PC-9 (cell line): ENCODE results near the gene TYRP1. TPM values are rescaled to one million over a fixed set of nuclear protein-coding genes. Genes with fewer than 3 reads are reported as not detected.

Experiments used
- BruUV-seq: library from RNA; stranded (reverse); fragments of 400-500 nt; replicated peaks from 2 replicates; lab custom pipeline; 2021; lab: Mats Ljungman, UMichigan
- CTCF ChIA-PET: fragments of 300-600 bp; sonication (Branson Sonifier 250); formaldehyde crosslinking; loops from one replicate; lab custom pipeline; 2022; ENCODE audit warnings: antibody characterized with exemption; lab: Charles Lee
- POLR2A ChIA-PET: fragments of 300-600 bp; sonication (Branson Sonifier 250); formaldehyde crosslinking; loops from one replicate; lab custom pipeline; 2022; ENCODE audit warnings: antibody characterized with exemption; ENCODE audit not compliant: unreplicated experiment; lab: Charles Lee
- DNase-seq, 2 experiments: peaks; one replicate each; pipeline versions ENCODE4 v3.0.0 to v3.0.0-alpha.2; 2015 to 2022; ENCODE audit warnings: mixed read lengths in 1 of 2
- H2AFZ ChIP-seq: fragments of 200-600 bp; sonication (generic); 2 replicates; pipeline ENCODE4 v1.8.1; 2017; ENCODE audit warnings: antibody characterized with exemption
- H3F3A ChIP-seq: fragments of 200-600 bp; sonication (generic); 2 replicates; pipeline ENCODE4 v1.8.1; 2017; ENCODE audit warnings: antibody characterized with exemption, mild to moderate bottlenecking, low read depth; ENCODE audit not compliant: insufficient read depth
- H3K27ac ChIP-seq: fragments of 200-600 bp; sonication (generic); 2 replicates; pipeline ENCODE4 v1.6.1; 2016; ENCODE audit warnings: mixed run types
- H3K27me3 ChIP-seq: fragments of 200-600 bp; sonication (generic); 2 replicates; pipeline ENCODE4 v1.6.1; 2016; ENCODE audit warnings: low read depth, mixed run types; ENCODE audit not compliant: insufficient read depth
- H3K36me3 ChIP-seq: fragments of 200-600 bp; sonication (generic); 2 replicates; pipeline ENCODE4 v1.6.1; 2016; ENCODE audit warnings: low read depth, mixed run types
- H3K4me1 ChIP-seq: fragments of 200-600 bp; sonication (generic); replicated peaks from 2 replicates; pipeline ENCODE4 v1.6.1; 2016; ENCODE audit warnings: mixed run types; ENCODE audit not compliant: insufficient read depth
- H3K4me2 ChIP-seq: fragments of 200-600 bp; sonication (generic); 2 replicates; pipeline ENCODE4 v1.6.1; 2017; ENCODE audit warnings: mixed run types
- H3K4me3 ChIP-seq: fragments of 200-600 bp; sonication (generic); 2 replicates; pipeline ENCODE4 v1.6.1; 2016; ENCODE audit warnings: mixed run types
- H3K79me2 ChIP-seq: fragments of 200-600 bp; sonication (generic); 2 replicates; pipeline ENCODE4 v1.6.1; 2017; ENCODE audit warnings: low read depth, mixed run types
- H3K9me2 ChIP-seq: fragments of 200-600 bp; sonication (generic); 2 replicates; pipeline ENCODE4 v1.8.1; 2017; ENCODE audit warnings: mild to moderate bottlenecking; ENCODE audit not compliant: insufficient read depth
- H3K9me3 ChIP-seq: fragments of 200-600 bp; sonication (generic); 2 replicates; pipeline ENCODE4 v1.8.1; 2016; ENCODE audit warnings: low read depth; ENCODE audit not compliant: insufficient read depth
- H4K20me1 ChIP-seq: fragments of 200-600 bp; sonication (generic); 2 replicates; pipeline ENCODE4 v1.8.1; 2017; ENCODE audit not compliant: insufficient read depth
- CTCF ChIP-seq: fragments of 200-600 bp; sonication (generic); conservative IDR thresholded peaks from 2 replicates; pipeline ENCODE4 v1.6.1; 2017; ENCODE audit warnings: mixed run types, antibody characterized with exemption, mild to moderate bottlenecking, moderate library complexity
- EZH2 ChIP-seq: fragments of 200-600 bp; sonication (generic); IDR thresholded peaks from 2 replicates; pipeline ENCODE4 v1.8.0; 2017; ENCODE audit warnings: antibody characterized with exemption, low read depth
- intact Hi-C: fragments of 100-400 bp; cut with micrococcal nuclease; formaldehyde crosslinking; loops from one replicate; pipeline ENCODE4 v1.10.0; 2022; ENCODE audit not compliant: unreplicated experiment
- total RNA-seq: library from RNA; stranded (reverse); gene quantifications from 2 replicates; pipeline ENCODE4 v1.2.3, GENCODE V29; 2021

Gene TYRP1
- total RNA-seq, 1 experiment from 2014 or later: not detected

GRCh38 chr9:12712532-12712931, 19.3 kb downstream of the TYRP1 start:
- TF ChIP-seq CTCF: no peak
- TF ChIP-seq EZH2: no peak
- DNase-seq: no peak
- intact Hi-C loops: no loop called here
- Histone ChIP-seq H3K27ac (no peak overlapping the region), H3K4me2 (no peak overlapping the region), H4K20me1 (no peaks in the 10 kb centered on the region), H3K36me3 (no peaks in the 10 kb centered on the region), H3F3A (no peaks in the 10 kb centered on the region), H3K9me2 (no peaks in the 10 kb centered on the region; the same call in 1 of the 2 replicates), H2AFZ (no peak overlapping the region), H3K4me1 (peaks cover 6% of the 10 kb centered on the region), H3K27me3 (no peaks in the 10 kb centered on the region), H3K79me2 (no peaks in the 10 kb centered on the region), H3K9me3 (no peaks in the 10 kb centered on the region; the same call in 1 of the 2 replicates), H3K4me3 (no peak overlapping the region)
- POLR2A ChIA-PET: no interaction called here
- CTCF ChIA-PET: no interaction called here
- no TSS peak for BruUV-seq

GRCh38 chr9:12715268-12715667, 22.1 kb downstream of the TYRP1 start:
- no peak for DNase-seq
- no peak overlapping the region for H3K4me3 ChIP-seq
- H3K4me2 ChIP-seq: no peak overlapping the region
- H3K36me3 ChIP-seq: no peaks in the 10 kb centered on the region
- BruUV-seq: no TSS peak
- no peak overlapping the region for H2AFZ ChIP-seq
- H3K27ac ChIP-seq: no peak overlapping the region
- H3F3A ChIP-seq: no peaks in the 10 kb centered on the region
- H3K9me2 ChIP-seq: no peaks in the 10 kb centered on the region; the same call in 1 of the 2 replicates
- ChIA-PET CTCF (no interaction called here), POLR2A (no interaction called here)
- H3K9me3 ChIP-seq: no peaks in the 10 kb centered on the region
- intact Hi-C loops: loop anchor here (5.0 kb wide), 2 partner anchors 712 to 1717 kb away; no protein-coding TSS in a partner anchor
- H3K79me2 ChIP-seq: no peaks in the 10 kb centered on the region
- no peaks in the 10 kb centered on the region for H3K4me1 ChIP-seq
- no peak for TF ChIP-seq CTCF
- TF ChIP-seq EZH2: no peak
- H3K27me3 ChIP-seq: no peaks in the 10 kb centered on the region
- H4K20me1 ChIP-seq: no peaks in the 10 kb centered on the region

GRCh38 chr9:12716823-12717600, 23.8 kb downstream of the TYRP1 start:
- peak; percentile 35; the same call in 1 of the 2 replicates for TF ChIP-seq CTCF
- TF ChIP-seq EZH2: no peak
- Histone ChIP-seq H3K36me3 (no peaks in the 10 kb centered on the region), H3K9me3 (no peaks in the 10 kb centered on the region), H3K9me2 (no peaks in the 10 kb centered on the region; the same call in 1 of the 2 replicates), H3K4me3 (no peak overlapping the region), H3K27ac (no peak overlapping the region), H3K79me2 (no peaks in the 10 kb centered on the region), H4K20me1 (no peaks in the 10 kb centered on the region), H3K4me1 (no peaks in the 10 kb centered on the region), H3K4me2 (no peak overlapping the region), H2AFZ (0 out of 2 replicates have a peak overlapping the region, but pooled peaks have one; percentile 8), H3F3A (no peaks in the 10 kb centered on the region), H3K27me3 (no peaks in the 10 kb centered on the region)
- BruUV-seq: no TSS peak
- intact Hi-C loops: loop anchor here (5.0 kb wide), 2 partner anchors 710 to 1715 kb away; no protein-coding TSS in a partner anchor
- ChIA-PET CTCF (no interaction called here), POLR2A (no interaction called here)
- DNase-seq: no peak
